K562 (cell line): Measurements from ENCODE around the gene OR51G1. TPM values are rescaled to one million over a fixed set of nuclear protein-coding genes. Genes with fewer than 3 reads are reported as not detected.

ENCODE experiments used
- ATAC-seq: fragments of 200-7000 bp; cut with Tn5 transposase; 3 replicates; pipeline ENCODE4 v1.9.1; 2020; ENCODE audit warnings: moderate library complexity
- BruUV-seq: library from RNA; stranded (reverse); fragments of 400-500 nt; replicated peaks from 2 replicates; lab custom pipeline; 2021; lab: Mats Ljungman, UMichigan
- CTCF ChIA-PET: fragments of 300-600 bp; formaldehyde crosslinking; extraction: SDS; loops from one replicate; lab custom pipeline; 2021; ENCODE audit warnings: low intra/inter-chr PET ratio; lab: Yijun Ruan, JAX
- POLR2A ChIA-PET: fragments of 300-600, 350-650 bp; sonication (Branson Sonifier 250); formaldehyde crosslinking; extraction: SDS; loops from one replicate; lab custom pipeline; 2021; ENCODE audit warnings: antibody characterized with exemption, inconsistent platforms; lab: Yijun Ruan, JAX
- DNase-seq, 4 experiments: peaks; one replicate each; pipeline versions ENCODE4 v3.0.0 to v3.0.0-alpha.2; 2011 to 2018; ENCODE audit warnings: low spot score in 3 of 4, mixed read lengths in 3 of 4; ENCODE audit errors: extremely low read depth in 1 of 4
- FAIRE-seq: peaks from 2 replicates; lab custom pipeline; 2011; peaks lifted over from hg19 to GRCh38; lab: Jason Lieb, UNC
- H2AFZ ChIP-seq: 2 replicates; pipeline ENCODE4 v1.6.0; 2011; ENCODE audit warnings: low read depth, low read length, control low read depth, inconsistent platforms
- H3K27ac ChIP-seq: fragments of 200-600 bp; 3 replicates; pipeline ENCODE4 v1.8.0; 2011; ENCODE audit warnings: low read depth, mild to moderate bottlenecking, control low read depth, inconsistent platforms, low read length, moderate library complexity, mixed read lengths; ENCODE audit errors: extremely low read depth
- H3K27me3 ChIP-seq, 2 experiments: fragments of 300-600 bp in 1 of 2; 2 replicates in 1 of 2; 3 replicates in 1 of 2; pipeline versions ENCODE4 v1.6.0 to v1.8.0; 2011; ENCODE audit warnings: inconsistent platforms in 2 of 2, low read length in 2 of 2, mild to moderate bottlenecking in 1 of 2, mixed read lengths in 1 of 2, moderate library complexity in 1 of 2; ENCODE audit not compliant: control insufficient read depth in 2 of 2, insufficient read depth in 2 of 2
- H3K36me3 ChIP-seq: fragments of 300-600 bp; 3 replicates; pipeline ENCODE4 v1.8.0; 2011; ENCODE audit warnings: mild to moderate bottlenecking, low read length, inconsistent platforms; ENCODE audit not compliant: control insufficient read depth, insufficient read depth
- H3K4me1 ChIP-seq, 2 experiments: fragments of 200-600 bp in 1 of 2; replicated peaks in 1 of 2; 2 replicates in 1 of 2; 3 replicates in 1 of 2; pipeline versions ENCODE4 v1.5.1 to v1.8.0; 2011; ENCODE audit warnings: inconsistent platforms in 2 of 2, low read length in 2 of 2, mild to moderate bottlenecking in 1 of 2, mixed read lengths in 1 of 2, moderate library complexity in 1 of 2; ENCODE audit not compliant: control insufficient read depth in 2 of 2, insufficient read depth in 2 of 2
- H3K4me2 ChIP-seq: 2 replicates; pipeline ENCODE4 v1.6.1; 2011; ENCODE audit warnings: low read length, control low read depth, inconsistent platforms, mixed read lengths; ENCODE audit not compliant: insufficient read depth
- H3K4me3 ChIP-seq: fragments of 200-600 bp; sonication (generic), shearing (Covaris generic); 2 replicates; pipeline ENCODE4 v1.5.1; 2016; ENCODE audit warnings: control low read depth, inconsistent platforms
- H3K79me2 ChIP-seq: fragments of 200-600 bp; 3 replicates; pipeline ENCODE4 v1.8.0; 2011; ENCODE audit warnings: low read length, inconsistent platforms; ENCODE audit not compliant: control insufficient read depth, insufficient read depth
- H3K9ac ChIP-seq, 2 experiments: 2 replicates each; pipeline versions ENCODE4 v1.6.0 to v1.6.1; 2011; ENCODE audit warnings: low read depth in 2 of 2, low read length in 2 of 2, control low read depth in 1 of 2, inconsistent platforms in 1 of 2, mild to moderate bottlenecking in 1 of 2, mixed read lengths in 1 of 2; ENCODE audit not compliant: insufficient read depth in 1 of 2
- H3K9me1 ChIP-seq: one replicate; pipeline ENCODE4 v1.6.0; 2011; ENCODE audit warnings: inconsistent platforms, mild to moderate bottlenecking, low read length, moderate library complexity; ENCODE audit not compliant: control insufficient read depth, insufficient read depth
- H3K9me3 ChIP-seq: replicated peaks from 2 replicates; pipeline ENCODE4 v1.5.1; 2011; ENCODE audit warnings: low read depth, low read length, inconsistent platforms; ENCODE audit not compliant: control insufficient read depth, insufficient read depth
- H4K20me1 ChIP-seq: replicated peaks from 2 replicates; pipeline ENCODE4 v1.6.1; 2011; ENCODE audit warnings: low read length, inconsistent platforms, mixed read lengths; ENCODE audit not compliant: control insufficient read depth, insufficient read depth
- MXI1 ChIP-seq: IDR thresholded peaks from 2 replicates; pipeline ENCODE4 v1.6.1; 2011; ENCODE audit warnings: low read depth, mild to moderate bottlenecking, improper control_type of control experiment, low read length
- PCBP2 ChIP-seq: fragments of 200-400 bp; formaldehyde crosslinking; IDR thresholded peaks from 2 replicates; pipeline ENCODE4 v1.6.1; 2018; ENCODE audit warnings: low read length, low read depth, mild to moderate bottlenecking, moderate library complexity; ENCODE audit not compliant: poor library complexity, severe bottlenecking
- THRB ChIP-seq: fragments of 450-650 bp; formaldehyde crosslinking; conservative IDR thresholded peaks from 2 replicates; pipeline ENCODE4 v1.4.0; 2022; ENCODE audit warnings: mild to moderate bottlenecking, missing genetic modification characterization
- ZBED1 ChIP-seq: IDR thresholded peaks from 2 replicates; pipeline ENCODE4 v1.6.1; 2014
- WGBS: fragments of 100-300 bp; shearing (Covaris generic); methylation state at CpG from one replicate; pipeline ENCODE4 v1.1.6; 2016; ENCODE audit warnings: low coverage, mixed read lengths; ENCODE audit not compliant: insufficient coverage; ENCODE audit errors: missing lambda C conversion rate; 5-methylcytosine and 5-hydroxymethylcytosine counted together
- in situ Hi-C: fragments of 300-500 bp; cut with MboI; formaldehyde crosslinking; loops from 4 replicates; pipeline ENCODE4 v1.15.0; 2018; ENCODE audit warnings: inconsistent platforms, mixed read lengths
- intact Hi-C: fragments of 100-400 bp; cut with micrococcal nuclease; formaldehyde crosslinking; loops from 2 replicates; pipeline ENCODE4 v1.14.2; 2022
- polyA plus RNA-seq, 8 experiments: library from polyadenylated mRNA; depleted of rRNA in 4 of 8; stranded (reverse) in 5 of 8; unstranded in 3 of 8; fragments of >200 nt; fragmentation: Nextera tagmentation in 2 of 8; fragmentation: Illumina TruSeq in 1 of 8; extraction: Ambion mirVana in 2 of 8; extraction: Trizol in 1 of 8; gene quantifications; 2 replicates each; pipeline versions ENCODE4 v1.2.1 to v1.2.3, GENCODE V29; 2011 to 2014; ENCODE audit warnings: inconsistent platforms in 1 of 8, missing spikeins in 1 of 8
- total RNA-seq, 7 experiments: library from RNA; depleted of rRNA in 6 of 7; stranded (reverse); fragments of >200 nt in 6 of 7; fragmentation: Illumina TruSeq in 2 of 7; extraction: Trizol in 2 of 7; gene quantifications; 2 replicates each; pipeline versions ENCODE4 v1.2.1 to v1.2.3, GENCODE V29; 2011 to 2021; ENCODE audit warnings: low replicate concordance in 1 of 7

OR51G1 gene
- total and polyA plus RNA-seq, 9 of the 15 experiments (the other 6 are each of a cell fraction or from before 2014, with no cell fraction given), result not detected

GRCh38 chr11:4890279-4890678 lies 33.9 kb downstream of the OR51G1 start (continued):
- TF ChIP-seq MXI1, result no peak

- FAIRE-seq (no peak), DNase-seq (no peak), ATAC-seq (no peak)
- Histone ChIP-seq H2AFZ (no peak overlapping the region), H4K20me1 (no peaks in the 10 kb centered on the region), H3K79me2 (no peaks in the 10 kb centered on the region), H3K27ac (no peak overlapping the region), H3K27me3 (no peaks in the 10 kb centered on the region), H3K9me1 (no peaks in the 10 kb centered on the region), H3K9me3 (no peaks in the 10 kb centered on the region), H3K4me3 (no peak overlapping the region), H3K4me2 (no peak overlapping the region), H3K4me1 (peaks cover 2 to 24% of the 10 kb centered on the region in 2 experiments; a peak in 4 of 5 replicates), H3K9ac (no peak overlapping the region), H3K36me3 (no peaks in the 10 kb centered on the region)
- ChIA-PET CTCF (no interaction called here), POLR2A (interaction anchor here (0.6 kb wide), 1 partner anchor 83 kb away, joined by 4 read pairs; no protein-coding TSS in a partner anchor)
- in situ Hi-C loops (no loop called here), intact Hi-C loops (no loop called here)
- 0% methylated on average over 1 of the region's 1 CpG for WGBS
- BruUV-seq, result no TSS peak
- no peak for TF ChIP-seq PCBP2
- no peak for TF ChIP-seq ZBED1
- TF ChIP-seq THRB (CRISPR knock-in tag), result no peak
These were observed 36.5 kb downstream of the OR51G1 start for GRCh38 chr11:4887591-4887990.
